K562 (cell line): ENCODE results near the gene WBP1. TPM values are rescaled to one million over a fixed set of nuclear protein-coding genes. Genes with fewer than 3 reads are reported as not detected.

ENCODE experiments used
- ARID3B ChIP-seq: fragments of 250-450 bp; sonication (Bioruptor Pico); IDR thresholded peaks from 2 replicates; pipeline ENCODE4 v1.4.0; 2020; ENCODE audit warnings: borderline replicate concordance
- CEBPB ChIP-seq: fragments of 450-650 bp; IDR thresholded peaks from 2 replicates; pipeline ENCODE4 v1.6.1; 2016; ENCODE audit warnings: missing genetic modification characterization, missing compliant biosample characterization
- E2F6 ChIP-seq, 2 experiments: IDR thresholded peaks; 2 replicates each; pipeline ENCODE4 v1.6.1; 2011; ENCODE audit warnings: borderline replicate concordance in 1 of 2, control low read depth in 1 of 2, low read depth in 1 of 2, low read length in 1 of 2, mild to moderate bottlenecking in 1 of 2, mixed read lengths in 1 of 2, moderate library complexity in 1 of 2; ENCODE audit not compliant: insufficient read depth in 1 of 2, insufficient read length in 1 of 2, poor library complexity in 1 of 2, severe bottlenecking in 1 of 2; ENCODE audit errors: extremely low read depth in 1 of 2
- HCFC1 ChIP-seq: IDR thresholded peaks from 2 replicates; pipeline ENCODE4 v1.6.1; 2012; ENCODE audit warnings: low read depth, low read length, improper control_type of control experiment
- HDAC8 ChIP-seq: fragments of 450-650 bp; IDR thresholded peaks from 2 replicates; pipeline ENCODE4 v1.6.1; 2016; ENCODE audit warnings: mild to moderate bottlenecking, missing genetic modification characterization, moderate library complexity, missing compliant biosample characterization
- HMG20A ChIP-seq: fragments of 450-650 bp; formaldehyde crosslinking; conservative IDR thresholded peaks from 2 replicates; pipeline ENCODE4 v1.4.0; 2020; ENCODE audit warnings: mild to moderate bottlenecking, mixed read lengths
- HNRNPUL1 ChIP-seq: fragments of 200-400 bp; formaldehyde crosslinking; IDR thresholded peaks from 2 replicates; pipeline ENCODE4 v1.6.1; 2017; ENCODE audit warnings: low read length
- LARP7 ChIP-seq: fragments of 450-650 bp; IDR thresholded peaks from 2 replicates; pipeline ENCODE4 v1.6.1; 2016
- LCOR ChIP-seq: sonication (generic); formaldehyde crosslinking; IDR thresholded peaks from 2 replicates; pipeline ENCODE4 v1.8.0; 2022; ENCODE audit warnings: mild to moderate bottlenecking, missing genetic modification reagents
- MAX ChIP-seq: sonication (generic); formaldehyde crosslinking; IDR thresholded peaks from 2 replicates; pipeline ENCODE4 v1.9.0; 2022; ENCODE audit warnings: mild to moderate bottlenecking, missing genetic modification reagents
- MAZ ChIP-seq, 2 experiments: fragments of 450-650 bp in 1 of 2; sonication (generic) in 1 of 2; formaldehyde crosslinking; IDR thresholded peaks in 1 of 2; conservative IDR thresholded peaks in 1 of 2; 2 replicates each; pipeline versions ENCODE4 v1.4.0 to v1.5.0; 2020; ENCODE audit warnings: mild to moderate bottlenecking in 1 of 2, missing genetic modification reagents in 1 of 2
- MTA3 ChIP-seq: fragments of 450-650 bp; formaldehyde crosslinking; IDR thresholded peaks from 2 replicates; pipeline ENCODE4 v1.6.1; 2017; ENCODE audit warnings: mild to moderate bottlenecking, borderline replicate concordance
- NFE2L1 ChIP-seq: fragments of 450-650 bp; IDR thresholded peaks from 2 replicates; pipeline ENCODE4 v1.6.1; 2016; ENCODE audit warnings: missing genetic modification characterization, low read depth, mild to moderate bottlenecking, missing compliant biosample characterization, moderate library complexity, borderline replicate concordance
- NFXL1 ChIP-seq: fragments of 450-650 bp; formaldehyde crosslinking; IDR thresholded peaks from 2 replicates; pipeline ENCODE4 v1.4.0; 2021; ENCODE audit warnings: mild to moderate bottlenecking
- NFYB ChIP-seq: IDR thresholded peaks from 2 replicates; pipeline ENCODE4 v1.6.1; 2011; ENCODE audit warnings: mild to moderate bottlenecking, moderate library complexity; ENCODE audit not compliant: insufficient read length; ENCODE audit errors: extremely low read depth
- PHB ChIP-seq: fragments of 250-450 bp; sonication (Bioruptor Pico); IDR thresholded peaks from 2 replicates; pipeline ENCODE4 v1.5.0; 2021
- PHB2 ChIP-seq: fragments of 450-650 bp; IDR thresholded peaks from 2 replicates; pipeline ENCODE4 v1.6.1; 2017; ENCODE audit warnings: low read depth
- RAD21 ChIP-seq, 2 experiments: fragments of 250-450 bp in 1 of 2; fragments of 450-650 bp in 1 of 2; sonication (Bioruptor Pico) in 1 of 2; formaldehyde crosslinking in 1 of 2; IDR thresholded peaks in 1 of 2; conservative IDR thresholded peaks in 1 of 2; 2 replicates each; pipeline versions ENCODE4 v1.4.0 to v1.8.0; 2020 to 2022; ENCODE audit warnings: mild to moderate bottlenecking in 2 of 2, moderate library complexity in 1 of 2
- RFX1 ChIP-seq: fragments of 450-650 bp; IDR thresholded peaks from 2 replicates; pipeline ENCODE4 v1.6.1; 2016; ENCODE audit warnings: mild to moderate bottlenecking, moderate library complexity
- SMARCB1 ChIP-seq: IDR thresholded peaks from 2 replicates; pipeline ENCODE4 v1.6.1; 2011; ENCODE audit warnings: improper control_type of control experiment, low read depth; ENCODE audit not compliant: insufficient read length
- SRF ChIP-seq, 2 experiments: fragments of 250-450, 450-650 bp in 1 of 2; sonication (Bioruptor Pico) in 1 of 2; sonication (generic) in 1 of 2; formaldehyde crosslinking; IDR thresholded peaks; 2 replicates each; pipeline versions ENCODE4 v1.5.0 to v1.5.1; 2020 to 2022; ENCODE audit warnings: mild to moderate bottlenecking in 1 of 2, missing genetic modification reagents in 1 of 2
- ZBTB7A ChIP-seq: IDR thresholded peaks from 2 replicates; pipeline ENCODE4 v1.6.1; 2011; ENCODE audit warnings: low read depth, mild to moderate bottlenecking, low read length, moderate library complexity, borderline replicate concordance; ENCODE audit not compliant: control insufficient read depth
- ZC3H11A ChIP-seq: IDR thresholded peaks from 2 replicates; pipeline ENCODE4 v1.6.1; 2012; ENCODE audit warnings: low read depth, low read length, improper control_type of control experiment
- ZNF133 ChIP-seq: fragments of 250-450 bp; sonication (Bioruptor Pico); IDR thresholded peaks from 2 replicates; pipeline ENCODE4 v1.4.0; 2020; ENCODE audit warnings: mild to moderate bottlenecking
- ZNF695 ChIP-seq: fragments of 450-650 bp; formaldehyde crosslinking; IDR thresholded peaks from 2 replicates; pipeline ENCODE4 v1.4.0; 2020; ENCODE audit warnings: mild to moderate bottlenecking, moderate library complexity
- ZNF778 ChIP-seq: fragments of 450-650 bp; formaldehyde crosslinking; IDR thresholded peaks from 2 replicates; pipeline ENCODE4 v1.4.0; 2020; ENCODE audit warnings: mild to moderate bottlenecking, moderate library complexity
- polyA plus RNA-seq, 8 experiments: library from polyadenylated mRNA; depleted of rRNA in 4 of 8; stranded (reverse) in 5 of 8; unstranded in 3 of 8; fragments of >200 nt; fragmentation: Nextera tagmentation in 2 of 8; fragmentation: Illumina TruSeq in 1 of 8; extraction: Ambion mirVana in 2 of 8; extraction: Trizol in 1 of 8; gene quantifications; 2 replicates each; pipeline versions ENCODE4 v1.2.1 to v1.2.3, GENCODE V29; 2011 to 2014; ENCODE audit warnings: inconsistent platforms in 1 of 8, missing spikeins in 1 of 8
- total RNA-seq, 7 experiments: library from RNA; depleted of rRNA in 6 of 7; stranded (reverse); fragments of >200 nt in 6 of 7; fragmentation: Illumina TruSeq in 2 of 7; extraction: Trizol in 2 of 7; gene quantifications; 2 replicates each; pipeline versions ENCODE4 v1.2.1 to v1.2.3, GENCODE V29; 2011 to 2021; ENCODE audit warnings: low replicate concordance in 1 of 7

The WBP1 gene
- total and polyA plus RNA-seq, 9 of the 15 experiments (the other 6 are each of a cell fraction or from before 2014, with no cell fraction given), result 1.9 to 27.7 (median 14.2) TPM

GRCh38 chr2:74507145-74507925 lies 49.1 kb downstream of the WBP1 start, which contains the start of gene PCGF1 (continued):
- TF ChIP-seq HMG20A (CRISPR knock-in tag) (no peak), ZNF695 (CRISPR knock-in tag) (peak; percentile 30; the same call in 1 of the 2 replicates), E2F6 (IDR thresholded peaks at IDR 0.05; ENCODE audit: borderline replicate concordance in 1 of 2, extremely low read depth in 1 of 2, insufficient read depth in 1 of 2, insufficient read length in 1 of 2, low read depth in 1 of 2, low read length in 1 of 2, poor library complexity in 1 of 2, severe bottlenecking in 1 of 2) (peak; percentile 67 to 69), NFYB (peak; percentile 12), HNRNPUL1 (no peak), NFE2L1 (tag) (no peak), ZBTB7A (peak; percentile 92), HCFC1 (no peak; the same call in none of the 2 replicates), SRF (CRISPR knock-in tag; IDR thresholded peaks at IDR 0.05) (peak in 1 of 2 experiments; percentile 77; a peak in 2 of 4 replicates), MAX (CRISPR knock-in tag) (peak; percentile 81), CEBPB (tag) (peak; percentile 83), PHB2 (no peak), ZNF778 (no peak), PHB (CRISPR knock-in tag) (peak; percentile 67; the same call in 1 of the 2 replicates), LCOR (CRISPR knock-in tag) (peak; percentile 80), ZC3H11A (no peak), RAD21 (CRISPR knock-in tag; conservative IDR thresholded peaks at IDR 0.05 in 1 of 2, IDR thresholded peaks at IDR 0.05 in 1 of 2) (peak; percentile 15 to 30; a peak in 3 of 4 replicates), MAZ (CRISPR knock-in tag; conservative IDR thresholded peaks at IDR 0.05 in 1 of 2, IDR thresholded peaks at IDR 0.05 in 1 of 2) (peak; percentile 57 to 75), ZNF133 (CRISPR knock-in tag) (no peak), LARP7 (0 out of 2 replicates have a peak, but pooled peaks have one; percentile 71), MTA3 (peak; percentile 75; the same call in 1 of the 2 replicates), HDAC8 (tag) (no peak), ARID3B (CRISPR knock-in tag) (peak; percentile 88; the same call in 1 of the 2 replicates), RFX1 (peak; percentile 98), NFXL1 (CRISPR knock-in tag) (no peak), SMARCB1 (no peak)
